IMR-90 (cell line): ENCODE data around the gene UBP1. TPM values are rescaled to one million over a fixed set of nuclear protein-coding genes. Genes with fewer than 3 reads are reported as not detected.
A peak's percentile ranks its signal among the peaks of the same experiment; 100 is the strongest.

Experiments
- ATAC-seq: fragments of 200-7000 bp; cut with Tn5 transposase; 2 replicates; pipeline ENCODE4 v1.9.1; 2020; ENCODE audit warnings: low read depth, mild to moderate bottlenecking, moderate library complexity
- BruUV-seq: library from RNA; stranded (reverse); fragments of 400-500 nt; replicated peaks from 2 replicates; lab custom pipeline; 2021; lab: Mats Ljungman, UMichigan
- CTCF ChIA-PET: fragments of 300-600 bp; formaldehyde crosslinking; extraction: SDS; loops from one replicate; lab custom pipeline; 2021; ENCODE audit warnings: antibody characterized with exemption; lab: Yijun Ruan, JAX
- POLR2A ChIA-PET: fragments of 300-600 bp; sonication (Branson Sonifier 250); formaldehyde crosslinking; loops from one replicate; lab custom pipeline; 2022; ENCODE audit warnings: antibody characterized with exemption; ENCODE audit not compliant: unreplicated experiment; lab: Charles Lee
- DNase-seq: peaks from one replicate; pipeline ENCODE4 v3.0.0; 2013
- H2AFZ ChIP-seq: replicated peaks from 2 replicates; pipeline ENCODE3; 2013; ENCODE audit warnings: low read length, mild to moderate bottlenecking; ENCODE audit not compliant: poor library complexity
- H2AK5ac ChIP-seq: 2 replicates; pipeline ENCODE4 v1.6.1; 2013; ENCODE audit warnings: low read depth, low read length, inconsistent platforms
- H2AK9ac ChIP-seq: replicated peaks from 2 replicates; pipeline ENCODE3; 2013; ENCODE audit warnings: mild to moderate bottlenecking, low read depth, low read length, moderate library complexity; ENCODE audit not compliant: poor library complexity
- H2BK120ac ChIP-seq: 2 replicates; pipeline ENCODE4 v1.6.1; 2013; ENCODE audit warnings: low read depth, low read length, inconsistent platforms
- H2BK15ac ChIP-seq: 3 replicates; pipeline ENCODE4 v1.6.1; 2013; ENCODE audit warnings: low read depth, low read length, inconsistent platforms
- H2BK20ac ChIP-seq: 2 replicates; pipeline ENCODE4 v1.6.1; 2013; ENCODE audit warnings: low read depth, mild to moderate bottlenecking, inconsistent platforms, low read length, moderate library complexity
- H2BK5ac ChIP-seq: 2 replicates; pipeline ENCODE4 v1.6.1; 2013; ENCODE audit warnings: mild to moderate bottlenecking, low read depth, low read length, inconsistent platforms; ENCODE audit not compliant: poor library complexity, severe bottlenecking
- H3K14ac ChIP-seq: replicated peaks from 2 replicates; pipeline ENCODE4 v1.6.1; 2013; ENCODE audit warnings: low read depth, low read length, inconsistent platforms
- H3K18ac ChIP-seq: 2 replicates; pipeline ENCODE4 v1.6.1; 2013; ENCODE audit warnings: low read depth, low read length, control low read depth
- H3K23ac ChIP-seq: 2 replicates; pipeline ENCODE4 v1.6.1; 2013; ENCODE audit warnings: low read depth, low read length, inconsistent platforms
- H3K27ac ChIP-seq: 2 replicates; pipeline ENCODE4 v1.5.1; 2013; ENCODE audit warnings: mild to moderate bottlenecking, control low read depth, low read length; ENCODE audit not compliant: insufficient read depth
- H3K27me3 ChIP-seq: 2 replicates; pipeline ENCODE4 v1.6.1; 2013; ENCODE audit warnings: low read length; ENCODE audit not compliant: control insufficient read depth, insufficient read depth
- H3K36me3 ChIP-seq: 2 replicates; pipeline ENCODE4 v1.6.1; 2013; ENCODE audit warnings: low read length, mixed read lengths; ENCODE audit not compliant: control insufficient read depth, insufficient read depth
- H3K4ac ChIP-seq: 2 replicates; pipeline ENCODE4 v1.6.1; 2013; ENCODE audit warnings: low read depth, low read length, inconsistent platforms
- H3K4me1 ChIP-seq: 2 replicates; pipeline ENCODE4 v1.6.1; 2013; ENCODE audit warnings: low read length, mixed read lengths; ENCODE audit not compliant: control insufficient read depth, insufficient read depth
- H3K4me2 ChIP-seq: 2 replicates; pipeline ENCODE4 v1.6.1; 2013; ENCODE audit warnings: low read depth, mild to moderate bottlenecking, control low read depth, low read length, moderate library complexity
- H3K4me3 ChIP-seq: 2 replicates; pipeline ENCODE4 v1.5.1; 2013; ENCODE audit warnings: low read depth, mild to moderate bottlenecking, control low read depth, low read length, moderate library complexity; ENCODE audit not compliant: insufficient read depth
- H3K56ac ChIP-seq: 2 replicates; pipeline ENCODE4 v1.6.1; 2013; ENCODE audit warnings: low read length, inconsistent platforms; ENCODE audit not compliant: insufficient read depth; ENCODE audit errors: extremely low read depth
- H3K79me1 ChIP-seq, 2 experiments: 2 replicates each; pipeline ENCODE4 v1.6.1; 2013; ENCODE audit warnings: low read length in 2 of 2, inconsistent platforms in 1 of 2, low read depth in 1 of 2
- H3K9ac ChIP-seq: 2 replicates; pipeline ENCODE4 v1.6.1; 2013; ENCODE audit warnings: low read depth, low read length, control low read depth
- H3K9me1 ChIP-seq: 2 replicates; pipeline ENCODE4 v1.6.1; 2013; ENCODE audit warnings: low read length, inconsistent platforms; ENCODE audit not compliant: insufficient read depth
- H3K9me3 ChIP-seq: 2 replicates; pipeline ENCODE4 v1.6.1; 2013; ENCODE audit warnings: low read length; ENCODE audit not compliant: control insufficient read depth, insufficient read depth
- H4K20me1 ChIP-seq: 2 replicates; pipeline ENCODE4 v1.6.1; 2013; ENCODE audit warnings: low read length, inconsistent platforms; ENCODE audit not compliant: insufficient read depth
- H4K5ac ChIP-seq: 2 replicates; pipeline ENCODE4 v1.6.1; 2013; ENCODE audit warnings: mild to moderate bottlenecking, low read depth, low read length, control low read depth
- H4K8ac ChIP-seq, 2 experiments: 2 replicates each; pipeline ENCODE4 v1.6.1; 2013; ENCODE audit warnings: low read depth in 2 of 2, low read length in 2 of 2, control low read depth in 1 of 2, inconsistent platforms in 1 of 2
- H4K91ac ChIP-seq: 2 replicates; pipeline ENCODE4 v1.6.1; 2013; ENCODE audit warnings: low read depth, low read length, inconsistent platforms; ENCODE audit not compliant: insufficient read depth
- MAZ ChIP-seq: IDR thresholded peaks from 2 replicates; pipeline ENCODE4 v1.6.1; 2012; ENCODE audit warnings: low read depth, mild to moderate bottlenecking, low read length, improper control_type of control experiment, moderate library complexity, borderline replicate concordance
- SMC3 ChIP-seq: fragments of 150-350 bp; IDR thresholded peaks from 2 replicates; pipeline ENCODE4 v1.6.1; 2016; ENCODE audit warnings: low read depth, mild to moderate bottlenecking, antibody characterized with exemption, low read length, moderate library complexity
- WGBS, 2 experiments: methylation state at CpG; one replicate each; pipeline versions ENCODE4 v1.1.5 to v1.1.7; 2013; ENCODE audit warnings: missing lambda C conversion rate in 2 of 2; ENCODE audit not compliant: insufficient read length in 1 of 2; ENCODE audit errors: extremely low coverage in 2 of 2; 5-methylcytosine and 5-hydroxymethylcytosine counted together
- dilution Hi-C: fragments of 300-500 bp; cut with HindIII; formaldehyde crosslinking; loops from one replicate; pipeline ENCODE4 v1.14.3; 2018; ENCODE audit warnings: low sequenced_read_pairs; ENCODE audit not compliant: unreplicated experiment
- in situ Hi-C: fragments of 300-500 bp; cut with MboI; formaldehyde crosslinking; loops from 3 replicates; pipeline ENCODE4 v1.14.3; 2019; ENCODE audit warnings: low sequenced_read_pairs, inconsistent platforms, mixed read lengths
- intact Hi-C: fragments of 100-400 bp; cut with micrococcal nuclease; formaldehyde crosslinking; loops from 2 replicates; pipeline ENCODE4 v1.10.0; 2022
- polyA plus RNA-seq, 3 experiments: library from polyadenylated mRNA; depleted of rRNA; stranded (reverse); fragments of >200 nt; gene quantifications; 2 replicates each; pipeline ENCODE4 v1.2.3, GENCODE V29; 2012; ENCODE audit warnings: low replicate concordance in 1 of 3
- total RNA-seq: library from RNA; depleted of rRNA; stranded (reverse); fragments of >200 nt; gene quantifications from 2 replicates; pipeline ENCODE4 v1.2.3, GENCODE V29; 2012

The UBP1 gene
- total and polyA plus RNA-seq, 2 of the 4 experiments (the other 2 are of a cell fraction): 56.3 to 73.8 TPM

DNA sequence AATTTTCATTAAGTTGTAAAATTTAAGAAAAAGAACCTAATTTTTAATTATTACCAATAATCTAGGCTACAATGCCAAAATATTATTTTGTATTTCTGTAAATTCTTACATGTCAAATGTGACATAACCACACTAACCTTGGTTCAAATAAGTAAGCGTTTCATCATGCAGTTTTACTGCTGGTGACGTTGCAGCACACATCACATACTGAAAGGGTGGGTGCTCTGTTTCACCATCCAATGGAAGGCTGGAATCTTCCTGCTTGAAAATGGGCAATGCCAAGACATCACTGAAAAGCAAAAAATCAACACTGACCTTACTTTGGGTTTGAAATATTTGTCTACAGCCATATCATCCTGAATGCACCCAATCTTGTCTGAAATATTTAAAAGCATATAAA, 14.8 kb downstream of the UBP1 start:
- no CpG with 5 or more reads among the region's 2 CpGs for WGBS, 2 experiments
- peak overlapping the region; percentile 85; the same call in 1 of the 2 replicates for H3K23ac ChIP-seq
- intact Hi-C loops: no loop called here
- no peaks in the 10 kb centered on the region for H3K27me3 ChIP-seq
- BruUV-seq: no TSS peak
- no peaks in the 10 kb centered on the region for H3K9me3 ChIP-seq
- no peak overlapping the region for H3K27ac ChIP-seq
- no peak overlapping the region for H2BK20ac ChIP-seq
- no peak overlapping the region for H4K91ac ChIP-seq
- no peak for ATAC-seq
- H2BK15ac ChIP-seq: no peak overlapping the region
- H2AK5ac ChIP-seq: 0 out of 2 replicates have a peak overlapping the region, but pooled peaks have one; percentile 51
- TF ChIP-seq MAZ (no peak), SMC3 (no peak)
- peaks cover 8% of the 10 kb centered on the region for H3K4me1 ChIP-seq
- CTCF ChIA-PET: no interaction called here
- no peak overlapping the region for H3K9ac ChIP-seq
- H3K56ac ChIP-seq: no peak overlapping the region
- no peak overlapping the region for H4K8ac ChIP-seq
- no peak overlapping the region for H2BK120ac ChIP-seq
- H2AK9ac ChIP-seq: no peak overlapping the region
- POLR2A ChIA-PET: no interaction called here
- DNase-seq: no peak
- no peak overlapping the region for H3K4me2 ChIP-seq
- H3K9me1 ChIP-seq: peaks cover 3% of the 10 kb centered on the region
- H4K20me1 ChIP-seq: peaks cover 56% of the 10 kb centered on the region
- H3K18ac ChIP-seq: no peak overlapping the region
- H3K14ac ChIP-seq: 0 out of 2 replicates have a peak overlapping the region, but pooled peaks have one; percentile 56
- H3K4me3 ChIP-seq: no peak overlapping the region
- H4K5ac ChIP-seq: no peak overlapping the region
- peaks cover 8 to 67% of the 10 kb centered on the region in 2 experiments for H3K79me1 ChIP-seq
- peaks cover 13% of the 10 kb centered on the region for H3K36me3 ChIP-seq
- in situ Hi-C loops: no loop called here
- dilution Hi-C loops: no loop called here
- no peak overlapping the region for H2BK5ac ChIP-seq
- no peak overlapping the region; the same call in 1 of the 2 replicates for H3K4ac ChIP-seq
- no peak overlapping the region for H2AFZ ChIP-seq
